Measurements from ENCODE around the gene CCL21. TPM values are rescaled to one million over a fixed set of nuclear protein-coding genes. Genes with fewer than 3 reads are reported as not detected.

Gene CCL21
- total and polyA plus RNA-seq, 2 of the 4 experiments (the other 2 are of a cell fraction) = not detected

DNA sequence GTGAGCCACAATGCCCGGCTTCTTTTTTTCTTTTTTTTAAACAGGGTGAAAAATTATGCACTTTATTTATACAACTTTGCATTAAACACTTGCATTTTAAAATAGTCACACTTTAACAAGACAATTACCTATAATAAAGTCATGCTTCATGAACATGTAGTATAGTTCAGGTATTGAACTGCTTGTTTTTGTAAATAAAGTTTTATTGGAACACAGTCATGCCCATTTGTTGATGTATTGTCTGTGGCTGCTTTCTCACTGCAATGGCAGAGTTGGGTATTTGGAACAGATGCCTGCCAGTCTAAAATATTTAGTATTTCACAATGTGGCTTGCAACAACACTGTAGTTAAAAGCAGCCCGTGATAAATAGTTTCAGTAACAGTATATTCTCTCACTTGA is 32.8 kb upstream of the CCL21 start:
- no peak overlapping the region for H3K4me3 ChIP-seq (ENCODE audit: insufficient read depth, low read depth, low read length)
- no TSS peak for BruUV-seq (replicated peaks)
- H4K5ac ChIP-seq (ENCODE audit: low read depth, low read length) = no peak overlapping the region
- no peak overlapping the region for H3K27ac ChIP-seq (ENCODE audit: insufficient read depth, low read length)
- no peak overlapping the region for H3K14ac ChIP-seq (replicated peaks; ENCODE audit: low read depth, low read length)
- H2AFZ ChIP-seq (replicated peaks; ENCODE audit: low read length, poor library complexity) = no peak overlapping the region
- H3K79me1 ChIP-seq (ENCODE audit: low read depth in 1 of 2, low read length in 2 of 2) = no peaks in the 10 kb centered on the region
- no peak overlapping the region for H3K4me2 ChIP-seq (ENCODE audit: low read depth, low read length)
- H4K91ac ChIP-seq (ENCODE audit: insufficient read depth, low read depth, low read length) = no peak overlapping the region
- H2AK9ac ChIP-seq (replicated peaks; ENCODE audit: low read depth, low read length, poor library complexity) = no peak overlapping the region
- H3K56ac ChIP-seq (ENCODE audit: extremely low read depth, insufficient read depth, low read length) = no peak overlapping the region
- no peak overlapping the region for H3K23ac ChIP-seq (ENCODE audit: low read depth, low read length)
- intact Hi-C loops (cut with micrococcal nuclease) (no loop called here), in situ Hi-C loops (cut with MboI; ENCODE audit: low sequenced_read_pairs) (no loop called here), dilution Hi-C loops (cut with HindIII; ENCODE audit: low sequenced_read_pairs, unreplicated experiment) (no loop called here)
- H3K4me1 ChIP-seq (ENCODE audit: control insufficient read depth, insufficient read depth, low read length) = peaks cover 2% of the 10 kb centered on the region; the same call in 1 of the 2 replicates
- no peak for DNase-seq
- ATAC-seq (ENCODE audit: low read depth) = no peak
- H2AK5ac ChIP-seq (ENCODE audit: low read depth, low read length) = no peak overlapping the region
- no peak for TF ChIP-seq MXI1 (IDR thresholded peaks at IDR 0.05; ENCODE audit: borderline replicate concordance, low read depth, low read length)
- TF ChIP-seq MAZ (IDR thresholded peaks at IDR 0.05; ENCODE audit: borderline replicate concordance, low read depth, low read length) = no peak
- no peak for TF ChIP-seq NFE2L2 (IDR thresholded peaks at IDR 0.05; ENCODE audit: low read depth, low read length)
- TF ChIP-seq, protein P1, sequence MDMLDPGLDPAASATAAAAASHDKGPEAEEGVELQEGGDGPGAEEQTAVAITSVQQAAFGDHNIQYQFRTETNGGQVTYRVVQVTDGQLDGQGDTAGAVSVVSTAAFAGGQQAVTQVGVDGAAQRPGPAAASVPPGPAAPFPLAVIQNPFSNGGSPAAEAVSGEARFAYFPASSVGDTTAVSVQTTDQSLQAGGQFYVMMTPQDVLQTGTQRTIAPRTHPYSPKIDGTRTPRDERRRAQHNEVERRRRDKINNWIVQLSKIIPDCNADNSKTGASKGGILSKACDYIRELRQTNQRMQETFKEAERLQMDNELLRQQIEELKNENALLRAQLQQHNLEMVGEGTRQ (IDR thresholded peaks at IDR 0.05; ENCODE audit: low read depth, low read length) = no peak
- no peak for TF ChIP-seq MAFK (IDR thresholded peaks at IDR 0.05; ENCODE audit: low read depth, low read length)
- TF ChIP-seq RAD21 (IDR thresholded peaks at IDR 0.05; ENCODE audit: low read length) = no peak
- TF ChIP-seq RCOR1 (IDR thresholded peaks at IDR 0.05; ENCODE audit: insufficient replicate concordance, low read length) = no peak
- no peaks in the 10 kb centered on the region for H3K9me1 ChIP-seq (ENCODE audit: insufficient read depth, low read length)
- no peak overlapping the region for H3K18ac ChIP-seq (ENCODE audit: low read depth, low read length)
- no peaks in the 10 kb centered on the region; the same call in none of the 2 replicates for H3K27me3 ChIP-seq (ENCODE audit: control insufficient read depth, insufficient read depth, low read length)
- no peaks in the 10 kb centered on the region for H3K9me3 ChIP-seq (ENCODE audit: control insufficient read depth, insufficient read depth, low read length)
- POLR2A ChIA-PET (ENCODE audit: unreplicated experiment) = no interaction called here
- H2BK5ac ChIP-seq (ENCODE audit: low read depth, low read length, poor library complexity, severe bottlenecking) = no peak overlapping the region
- CTCF ChIA-PET = no interaction called here
- H3K9ac ChIP-seq (ENCODE audit: low read depth, low read length) = no peak overlapping the region
- no peak overlapping the region for H4K8ac ChIP-seq (ENCODE audit: low read depth in 2 of 2, low read length in 2 of 2)
- H4K20me1 ChIP-seq (ENCODE audit: insufficient read depth, low read length) = no peaks in the 10 kb centered on the region
- H2BK120ac ChIP-seq (ENCODE audit: low read depth, low read length) = no peak overlapping the region
- H3K36me3 ChIP-seq (ENCODE audit: control insufficient read depth, insufficient read depth, low read length) = no peaks in the 10 kb centered on the region
- no peak overlapping the region for H2BK15ac ChIP-seq (ENCODE audit: low read depth, low read length)
- H2BK20ac ChIP-seq (ENCODE audit: low read depth, low read length) = no peak overlapping the region
- no peak overlapping the region for H3K4ac ChIP-seq (ENCODE audit: low read depth, low read length)
- no CpG with 5 or more reads among the region's 2 CpGs for WGBS, 2 experiments (ENCODE audit: extremely low coverage in 2 of 2, insufficient read length in 1 of 2)

Measured in IMR-90 (cell line).